ENCODE results near the gene URGCP. TPM values are rescaled to one million over a fixed set of nuclear protein-coding genes. Genes with fewer than 3 reads are reported as not detected.

The URGCP gene
- total RNA-seq, 1 donor from 2014 or later = 28.2 TPM

GRCh38 chr7:43868181-43868580 is 38.2 kb downstream of the URGCP start:
- H3K9ac ChIP-seq (ENCODE audit: low read depth in 1 of 3, low read length in 3 of 3) = peak overlapping the region in 2 of 3 donors; percentile 73 to 86
- H3K4me3 ChIP-seq (ENCODE audit: low read length in 3 of 3) = peak overlapping the region; percentile 80 to 90 (median 88)
- no peaks in the 10 kb centered on the region for H3K27me3 ChIP-seq (ENCODE audit: control insufficient read depth in 3 of 3, insufficient read depth in 3 of 3, low read length in 3 of 3)
- peaks cover 10 to 20% (median 19%) of the 10 kb centered on the region in 3 donors for H3K36me3 ChIP-seq (ENCODE audit: control insufficient read depth in 3 of 3, insufficient read depth in 3 of 3, low read length in 3 of 3)
- no peaks in the 10 kb centered on the region for H3K9me3 ChIP-seq (ENCODE audit: control insufficient read depth in 3 of 3, low read length in 3 of 3)
- peaks cover 25 to 29% (median 27%) of the 10 kb centered on the region in 3 donors for H3K4me1 ChIP-seq (ENCODE audit: control insufficient read depth in 3 of 3, insufficient read depth in 3 of 3, low read length in 3 of 3)
- no peak overlapping the region for H3K27ac ChIP-seq (ENCODE audit: low read depth, low read length)

- Histone ChIP-seq H3K4me1 (ENCODE audit: control insufficient read depth in 3 of 3, insufficient read depth in 3 of 3, low read length in 3 of 3) (peaks cover 9 to 13% (median 12%) of the 10 kb centered on the region in 3 donors), H3K9ac (ENCODE audit: low read depth in 1 of 3, low read length in 3 of 3) (no peak overlapping the region), H3K4me3 (ENCODE audit: low read length in 3 of 3) (no peak overlapping the region), H3K27ac (ENCODE audit: low read depth, low read length) (no peak overlapping the region), H3K9me3 (ENCODE audit: control insufficient read depth in 3 of 3, low read length in 3 of 3) (no peaks in the 10 kb centered on the region), H3K36me3 (ENCODE audit: control insufficient read depth in 3 of 3, insufficient read depth in 3 of 3, low read length in 3 of 3) (peaks cover 10 to 20% (median 19%) of the 10 kb centered on the region in 3 donors), H3K27me3 (ENCODE audit: control insufficient read depth in 3 of 3, insufficient read depth in 3 of 3, low read length in 3 of 3) (no peaks in the 10 kb centered on the region)
Measured at GRCh38 chr7:43865277-43865676, 41.1 kb downstream of the URGCP start.

- Histone ChIP-seq H3K27me3 (ENCODE audit: control insufficient read depth in 3 of 3, insufficient read depth in 3 of 3, low read length in 3 of 3) (no peaks in the 10 kb centered on the region), H3K27ac (ENCODE audit: low read depth, low read length) (no peak overlapping the region), H3K9me3 (ENCODE audit: control insufficient read depth in 3 of 3, low read length in 3 of 3) (no peaks in the 10 kb centered on the region), H3K4me3 (ENCODE audit: low read length in 3 of 3) (no peak overlapping the region), H3K4me1 (ENCODE audit: control insufficient read depth in 3 of 3, insufficient read depth in 3 of 3, low read length in 3 of 3) (peaks cover 6 to 12% (median 6%) of the 10 kb centered on the region in 3 donors), H3K36me3 (ENCODE audit: control insufficient read depth in 3 of 3, insufficient read depth in 3 of 3, low read length in 3 of 3) (peaks cover 10 to 20% (median 19%) of the 10 kb centered on the region in 3 donors), H3K9ac (ENCODE audit: low read depth in 1 of 3, low read length in 3 of 3) (no peak overlapping the region)
Measured at GRCh38 chr7:43864126-43864525, 42.3 kb downstream of the URGCP start.

GRCh38 chr7:43856996-43857395 is 49.4 kb downstream of the URGCP start:
- Histone ChIP-seq H3K4me1 (ENCODE audit: control insufficient read depth in 3 of 3, insufficient read depth in 3 of 3, low read length in 3 of 3) (no peaks in the 10 kb centered on the region), H3K36me3 (ENCODE audit: control insufficient read depth in 3 of 3, insufficient read depth in 3 of 3, low read length in 3 of 3) (no peaks in the 10 kb centered on the region), H3K4me3 (ENCODE audit: low read length in 3 of 3) (no peak overlapping the region), H3K9me3 (ENCODE audit: control insufficient read depth in 3 of 3, low read length in 3 of 3) (no peaks in the 10 kb centered on the region), H3K27me3 (ENCODE audit: control insufficient read depth in 3 of 3, insufficient read depth in 3 of 3, low read length in 3 of 3) (no peaks in the 10 kb centered on the region), H3K27ac (ENCODE audit: low read depth, low read length) (no peak overlapping the region), H3K9ac (ENCODE audit: low read depth in 1 of 3, low read length in 3 of 3) (no peak overlapping the region)

- Histone ChIP-seq H3K27ac (ENCODE audit: low read depth, low read length) (no peak overlapping the region), H3K4me1 (ENCODE audit: control insufficient read depth in 3 of 3, insufficient read depth in 3 of 3, low read length in 3 of 3) (no peaks in the 10 kb centered on the region), H3K4me3 (ENCODE audit: low read length in 3 of 3) (no peak overlapping the region), H3K9ac (ENCODE audit: low read depth in 1 of 3, low read length in 3 of 3) (no peak overlapping the region), H3K36me3 (ENCODE audit: control insufficient read depth in 3 of 3, insufficient read depth in 3 of 3, low read length in 3 of 3) (no peaks in the 10 kb centered on the region), H3K27me3 (ENCODE audit: control insufficient read depth in 3 of 3, insufficient read depth in 3 of 3, low read length in 3 of 3) (no peaks in the 10 kb centered on the region), H3K9me3 (ENCODE audit: control insufficient read depth in 3 of 3, low read length in 3 of 3) (no peaks in the 10 kb centered on the region)
Measured at GRCh38 chr7:43856316-43856715, 50.1 kb downstream of the URGCP start.

GRCh38 chr7:43855176-43855575 is 51.2 kb downstream of the URGCP start:
- Histone ChIP-seq H3K4me3 (ENCODE audit: low read length in 3 of 3) (no peak overlapping the region), H3K9ac (ENCODE audit: low read depth in 1 of 3, low read length in 3 of 3) (no peak overlapping the region)

GRCh38 chr7:43851805-43852204 is 54.6 kb downstream of the URGCP start:
- no peaks in the 10 kb centered on the region for H3K4me1 ChIP-seq (ENCODE audit: control insufficient read depth in 3 of 3, insufficient read depth in 3 of 3, low read length in 3 of 3)
- no peak overlapping the region for H3K9ac ChIP-seq (ENCODE audit: low read depth in 1 of 3, low read length in 3 of 3)
- peaks cover 0 to 3% (median 0%) of the 10 kb centered on the region in 3 donors for H3K9me3 ChIP-seq (ENCODE audit: control insufficient read depth in 3 of 3, low read length in 3 of 3)
- no peaks in the 10 kb centered on the region for H3K27me3 ChIP-seq (ENCODE audit: control insufficient read depth in 3 of 3, insufficient read depth in 3 of 3, low read length in 3 of 3)
- H3K4me3 ChIP-seq (ENCODE audit: low read length in 3 of 3) = no peak overlapping the region
- no peaks in the 10 kb centered on the region for H3K36me3 ChIP-seq (ENCODE audit: control insufficient read depth in 3 of 3, insufficient read depth in 3 of 3, low read length in 3 of 3)
- no peak overlapping the region for H3K27ac ChIP-seq (ENCODE audit: low read depth, low read length)

More at GRCh38 chr7:43855176-43855575, 51.2 kb downstream of the URGCP start:
- Histone ChIP-seq H3K36me3 (ENCODE audit: control insufficient read depth in 3 of 3, insufficient read depth in 3 of 3, low read length in 3 of 3) (no peaks in the 10 kb centered on the region), H3K27ac (ENCODE audit: low read depth, low read length) (no peak overlapping the region), H3K27me3 (ENCODE audit: control insufficient read depth in 3 of 3, insufficient read depth in 3 of 3, low read length in 3 of 3) (no peaks in the 10 kb centered on the region), H3K4me1 (ENCODE audit: control insufficient read depth in 3 of 3, insufficient read depth in 3 of 3, low read length in 3 of 3) (no peaks in the 10 kb centered on the region), H3K9me3 (ENCODE audit: control insufficient read depth in 3 of 3, low read length in 3 of 3) (peaks cover 0 to 3% (median 0%) of the 10 kb centered on the region in 3 donors)

- H3K4me1 ChIP-seq (ENCODE audit: control insufficient read depth in 3 of 3, insufficient read depth in 3 of 3, low read length in 3 of 3) = no peaks in the 10 kb centered on the region
- no peaks in the 10 kb centered on the region for H3K36me3 ChIP-seq (ENCODE audit: control insufficient read depth in 3 of 3, insufficient read depth in 3 of 3, low read length in 3 of 3)
- no peak overlapping the region for H3K4me3 ChIP-seq (ENCODE audit: low read length in 3 of 3)
- peaks cover 0 to 3% (median 0%) of the 10 kb centered on the region in 3 donors for H3K9me3 ChIP-seq (ENCODE audit: control insufficient read depth in 3 of 3, low read length in 3 of 3)
- no peak overlapping the region for H3K27ac ChIP-seq (ENCODE audit: low read depth, low read length)
- no peak overlapping the region for H3K9ac ChIP-seq (ENCODE audit: low read depth in 1 of 3, low read length in 3 of 3)
- H3K27me3 ChIP-seq (ENCODE audit: control insufficient read depth in 3 of 3, insufficient read depth in 3 of 3, low read length in 3 of 3) = no peaks in the 10 kb centered on the region
Measured at GRCh38 chr7:43850348-43851116, 55.9 kb downstream of the URGCP start.

- Histone ChIP-seq H3K27me3 (ENCODE audit: control insufficient read depth in 3 of 3, insufficient read depth in 3 of 3, low read length in 3 of 3) (no peaks in the 10 kb centered on the region), H3K36me3 (ENCODE audit: control insufficient read depth in 3 of 3, insufficient read depth in 3 of 3, low read length in 3 of 3) (no peaks in the 10 kb centered on the region), H3K27ac (ENCODE audit: low read depth, low read length) (no peak overlapping the region)
Measured at GRCh38 chr7:43849047-43849446, 57.3 kb downstream of the URGCP start.

GRCh38 chr7:43847496-43847895 is 58.9 kb downstream of the URGCP start:
- Histone ChIP-seq H3K36me3 (ENCODE audit: control insufficient read depth in 3 of 3, insufficient read depth in 3 of 3, low read length in 3 of 3) (no peaks in the 10 kb centered on the region), H3K9ac (ENCODE audit: low read depth in 1 of 3, low read length in 3 of 3) (no peak overlapping the region), H3K4me3 (ENCODE audit: low read length in 3 of 3) (no peak overlapping the region), H3K4me1 (ENCODE audit: control insufficient read depth in 3 of 3, insufficient read depth in 3 of 3, low read length in 3 of 3) (no peaks in the 10 kb centered on the region), H3K27me3 (ENCODE audit: control insufficient read depth in 3 of 3, insufficient read depth in 3 of 3, low read length in 3 of 3) (no peaks in the 10 kb centered on the region), H3K27ac (ENCODE audit: low read depth, low read length) (no peak overlapping the region), H3K9me3 (ENCODE audit: control insufficient read depth in 3 of 3, low read length in 3 of 3) (peaks cover 0 to 3% (median 0%) of the 10 kb centered on the region in 3 donors)

More at GRCh38 chr7:43849047-43849446, 57.3 kb downstream of the URGCP start:
- H3K4me3 ChIP-seq (ENCODE audit: low read length in 3 of 3) = no peak overlapping the region
- H3K9me3 ChIP-seq (ENCODE audit: control insufficient read depth in 3 of 3, low read length in 3 of 3) = peaks cover 0 to 3% (median 0%) of the 10 kb centered on the region in 3 donors
- no peak overlapping the region for H3K9ac ChIP-seq (ENCODE audit: low read depth in 1 of 3, low read length in 3 of 3)
- H3K4me1 ChIP-seq (ENCODE audit: control insufficient read depth in 3 of 3, insufficient read depth in 3 of 3, low read length in 3 of 3) = no peaks in the 10 kb centered on the region
